Smooth muscle cell (in vitro differentiated cells): Measurements from ENCODE around the gene DCP2. TPM values are rescaled to one million over a fixed set of nuclear protein-coding genes. Genes with fewer than 3 reads are reported as not detected.
A peak's percentile ranks its signal among the peaks of the same experiment; 100 is the strongest.

Experiments used
- DNase-seq: peaks from one replicate; lab custom pipeline; 2025; ENCODE audit not compliant: unreplicated experiment; lab: John Stamatoyannopoulos, UW
- H2AFZ ChIP-seq: fragments of 200-600 bp; sonication (generic); 2 replicates; pipeline ENCODE4 v1.6.0; 2016; ENCODE audit warnings: antibody characterized with exemption, low read depth, mild to moderate bottlenecking
- H3F3A ChIP-seq: fragments of 200-600 bp; sonication (generic); 2 replicates; pipeline ENCODE4 v1.6.0; 2017; ENCODE audit warnings: antibody characterized with exemption, low read depth
- H3K27ac ChIP-seq: fragments of 200-600 bp; sonication (generic); 2 replicates; pipeline ENCODE4 v1.5.1; 2016; ENCODE audit warnings: low read depth, mild to moderate bottlenecking
- H3K27me3 ChIP-seq: fragments of 200-600 bp; sonication (generic); 2 replicates; pipeline ENCODE4 v1.6.1; 2016; ENCODE audit warnings: low read depth, mild to moderate bottlenecking
- H3K36me3 ChIP-seq: fragments of 200-600 bp; sonication (generic); 2 replicates; pipeline ENCODE4 v1.5.1; 2016; ENCODE audit warnings: low read depth
- H3K4me1 ChIP-seq: fragments of 200-600 bp; sonication (generic); 2 replicates; pipeline ENCODE4 v1.5.1; 2016; ENCODE audit warnings: low read depth
- H3K4me2 ChIP-seq: fragments of 200-600 bp; sonication (generic); 2 replicates; pipeline ENCODE4 v1.6.0; 2016; ENCODE audit warnings: mild to moderate bottlenecking
- H3K4me3 ChIP-seq: fragments of 200-600 bp; sonication (generic); 2 replicates; pipeline ENCODE4 v1.5.1; 2016; ENCODE audit warnings: mild to moderate bottlenecking
- H3K79me2 ChIP-seq: fragments of 200-600 bp; sonication (generic); 2 replicates; pipeline ENCODE4 v1.6.0; 2016; ENCODE audit warnings: low read depth, mild to moderate bottlenecking
- H3K9ac ChIP-seq: fragments of 200-600 bp; sonication (generic); 2 replicates; pipeline ENCODE4 v1.6.0; 2016; ENCODE audit warnings: low read depth
- H3K9me3 ChIP-seq: fragments of 200-600 bp; sonication (generic); replicated peaks from 2 replicates; pipeline ENCODE4 v1.5.1; 2016; ENCODE audit warnings: low read depth
- H4K20me1 ChIP-seq: fragments of 200-600 bp; sonication (generic); 2 replicates; pipeline ENCODE4 v1.6.0; 2016; ENCODE audit warnings: low read depth
- WGBS: methylation state at CpG from one replicate; pipeline ENCODE4 v1.1.7; 2016; ENCODE audit warnings: low lambda C conversion rate; 5-methylcytosine and 5-hydroxymethylcytosine counted together
- polyA plus RNA-seq: library from polyadenylated mRNA; unstranded; fragments of >200 nt; fragmentation: Nextera tagmentation; extraction: Ambion mirVana; gene quantifications from 2 replicates; pipeline ENCODE4 v1.2.1, GENCODE V29; 2016
- total RNA-seq: library from RNA; depleted of rRNA; stranded (reverse); fragments of >200 nt; gene quantifications from 2 replicates; pipeline ENCODE4 v1.2.3, GENCODE V29; 2014
- TF ChIP-seq, protein P1 (sequence below): fragments of 200-600 bp; sonication (generic); IDR thresholded peaks from 2 replicates; pipeline ENCODE4 v1.5.1; 2017; ENCODE audit warnings: borderline replicate concordance, mild to moderate bottlenecking, antibody characterized with exemption; ENCODE audit not compliant: insufficient read depth, poor library complexity, severe bottlenecking

Gene DCP2
- total RNA-seq (32.1 and 35.3 TPM in 2 replicates), polyA plus RNA-seq (11.6 and 13.3 TPM in 2 replicates)

DNA sequence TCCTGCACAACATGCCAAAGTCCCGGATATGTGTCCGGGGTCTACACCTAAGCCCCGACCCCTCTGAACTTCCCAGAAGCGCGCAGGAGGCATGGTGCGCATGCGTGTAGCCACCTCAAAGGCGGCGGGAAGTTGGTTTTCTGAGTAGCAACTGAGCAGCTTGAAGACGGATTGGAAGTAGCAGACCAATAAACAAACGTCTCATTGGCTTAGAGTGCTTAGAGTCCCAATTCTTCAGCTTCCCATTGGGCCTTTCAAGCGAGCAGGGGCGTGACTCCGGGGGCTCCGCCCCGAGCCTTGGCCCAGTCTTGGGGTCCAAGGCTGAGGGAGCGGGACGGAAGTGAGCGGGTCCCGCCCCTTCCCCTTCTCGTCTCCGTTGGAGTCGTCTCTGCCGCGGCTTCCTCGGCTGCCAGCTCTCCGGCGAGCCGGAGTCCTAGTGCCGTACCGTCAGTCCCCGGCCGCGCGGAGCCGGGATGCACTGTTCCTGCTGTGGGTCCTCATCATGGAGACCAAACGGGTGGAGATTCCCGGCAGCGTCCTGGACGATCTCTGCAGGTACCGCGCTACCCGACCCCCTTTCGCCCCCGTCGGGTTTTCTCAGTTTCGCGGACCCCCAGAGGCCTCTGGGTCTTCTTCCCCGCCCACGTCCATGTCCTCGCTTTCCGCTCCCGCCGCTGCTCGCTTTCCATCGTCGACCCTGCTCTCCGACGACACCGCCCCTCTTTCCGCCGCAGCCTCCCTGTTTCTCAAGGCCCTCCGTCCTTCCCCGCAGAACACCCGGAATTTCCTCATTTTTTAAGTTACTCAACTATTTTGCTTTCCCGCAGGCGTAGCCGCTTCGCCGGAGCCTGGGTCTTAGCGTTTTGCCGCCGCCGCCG, at the start of gene DCP2:
TSS of gene DCP2 (plus strand) at position 367 of the 878 bp plus-strand sequence. CDS start at position 503, 136 bp downstream.
- Histone ChIP-seq H4K20me1 (peaks cover 40% of the 10 kb centered on the region), H3K9me3 (no peaks in the 10 kb centered on the region), H3K4me3 (peak within 1 kb of the TSS; percentile 89), H3K9ac (peak within 1 kb of the TSS; percentile 75), H3F3A (no peaks in the 10 kb centered on the region), H2AFZ (peak within 1 kb of the TSS; percentile 98), H3K4me1 (peaks cover 24% of the 10 kb centered on the region), H3K4me2 (peak within 1 kb of the TSS; percentile 84), H3K27ac (peak within 1 kb of the TSS; percentile 63), H3K36me3 (no peaks in the 10 kb centered on the region), H3K27me3 (no peaks in the 10 kb centered on the region), H3K79me2 (peaks cover 47% of the 10 kb centered on the region)
- 1% methylated on average over 70 of the region's 75 CpGs for WGBS
- TF ChIP-seq, protein P1, sequence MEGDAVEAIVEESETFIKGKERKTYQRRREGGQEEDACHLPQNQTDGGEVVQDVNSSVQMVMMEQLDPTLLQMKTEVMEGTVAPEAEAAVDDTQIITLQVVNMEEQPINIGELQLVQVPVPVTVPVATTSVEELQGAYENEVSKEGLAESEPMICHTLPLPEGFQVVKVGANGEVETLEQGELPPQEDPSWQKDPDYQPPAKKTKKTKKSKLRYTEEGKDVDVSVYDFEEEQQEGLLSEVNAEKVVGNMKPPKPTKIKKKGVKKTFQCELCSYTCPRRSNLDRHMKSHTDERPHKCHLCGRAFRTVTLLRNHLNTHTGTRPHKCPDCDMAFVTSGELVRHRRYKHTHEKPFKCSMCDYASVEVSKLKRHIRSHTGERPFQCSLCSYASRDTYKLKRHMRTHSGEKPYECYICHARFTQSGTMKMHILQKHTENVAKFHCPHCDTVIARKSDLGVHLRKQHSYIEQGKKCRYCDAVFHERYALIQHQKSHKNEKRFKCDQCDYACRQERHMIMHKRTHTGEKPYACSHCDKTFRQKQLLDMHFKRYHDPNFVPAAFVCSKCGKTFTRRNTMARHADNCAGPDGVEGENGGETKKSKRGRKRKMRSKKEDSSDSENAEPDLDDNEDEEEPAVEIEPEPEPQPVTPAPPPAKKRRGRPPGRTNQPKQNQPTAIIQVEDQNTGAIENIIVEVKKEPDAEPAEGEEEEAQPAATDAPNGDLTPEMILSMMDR = no peak
- DNase-seq = peak; percentile 50

DNA sequence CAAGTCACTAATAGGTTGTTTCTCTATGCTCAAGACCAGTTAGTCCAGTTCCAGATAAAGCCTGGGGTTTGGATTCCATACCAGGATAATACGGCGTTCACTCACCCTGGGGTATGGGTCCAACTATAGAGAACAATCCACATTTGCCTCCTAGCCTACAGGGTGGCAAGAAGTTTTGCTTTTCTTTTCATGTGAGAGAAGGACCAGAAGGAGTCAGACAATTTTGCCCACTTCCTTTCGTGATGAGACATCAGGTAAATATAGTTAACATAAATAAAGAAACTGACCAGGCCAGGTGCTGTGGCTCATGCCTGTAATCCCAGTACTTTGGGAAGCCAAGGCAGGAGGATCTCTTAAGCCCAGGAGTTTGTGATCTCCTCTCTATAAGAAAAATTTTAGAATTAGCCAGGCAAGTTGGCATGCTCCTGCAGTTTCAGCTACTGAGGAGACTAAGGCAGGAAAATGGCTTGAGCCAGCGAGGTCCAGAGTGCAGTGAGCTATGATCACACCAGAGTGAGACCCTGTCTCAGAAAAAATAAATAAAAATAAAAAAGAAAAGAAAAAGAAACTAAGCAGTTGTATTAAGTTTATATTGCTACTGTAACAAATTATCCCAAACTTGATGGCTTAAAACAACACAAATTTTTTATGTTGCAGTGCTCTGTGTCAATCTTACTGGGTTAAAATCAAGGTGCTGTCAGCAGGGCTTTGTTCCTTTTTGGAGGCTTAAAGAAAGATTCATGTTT, 47.1 kb upstream of the DCP2 start:
- Histone ChIP-seq H4K20me1 (no peaks in the 10 kb centered on the region), H3K9me3 (no peaks in the 10 kb centered on the region), H3K36me3 (no peaks in the 10 kb centered on the region), H2AFZ (no peak overlapping the region), H3K9ac (no peak overlapping the region), H3K4me3 (no peak overlapping the region), H3K4me1 (no peaks in the 10 kb centered on the region), H3K4me2 (no peak overlapping the region), H3K27me3 (no peaks in the 10 kb centered on the region), H3K27ac (no peak overlapping the region), H3F3A (no peaks in the 10 kb centered on the region), H3K79me2 (no peaks in the 10 kb centered on the region)
- no peak for DNase-seq
- TF ChIP-seq, protein P1 = no peak
- 78% methylated on average over 4 of the region's 4 CpGs for WGBS

DNA sequence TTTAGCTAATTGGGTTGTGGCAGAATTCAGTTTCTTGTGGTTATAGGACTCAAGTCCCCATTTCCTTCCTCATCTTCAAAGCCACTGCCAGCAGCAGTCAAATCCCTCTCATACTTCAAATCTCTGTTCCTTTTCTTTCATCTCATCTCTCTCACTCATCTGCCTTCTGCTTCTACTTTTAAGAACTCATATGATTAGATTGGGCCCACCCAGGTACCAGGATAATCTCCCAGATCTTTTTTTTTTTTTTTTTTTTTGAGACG, 46.6 kb upstream of the DCP2 start:
- H3K9ac ChIP-seq = no peak overlapping the region
- no peaks in the 10 kb centered on the region for H3K9me3 ChIP-seq
- no peaks in the 10 kb centered on the region for H3K27me3 ChIP-seq
- H3K4me1 ChIP-seq = no peaks in the 10 kb centered on the region
- H3K79me2 ChIP-seq = no peaks in the 10 kb centered on the region
- no peak for DNase-seq
- no peak overlapping the region for H2AFZ ChIP-seq
- no peak overlapping the region for H3K4me2 ChIP-seq
- H3K27ac ChIP-seq = no peak overlapping the region
- no peaks in the 10 kb centered on the region for H3K36me3 ChIP-seq
- H3F3A ChIP-seq = no peaks in the 10 kb centered on the region
- 88% methylated on average over 1 of the region's 1 CpG for WGBS
- no peaks in the 10 kb centered on the region for H4K20me1 ChIP-seq
- TF ChIP-seq, protein P1 = no peak
- H3K4me3 ChIP-seq = no peak overlapping the region
